ENCODE measurements around the gene TMEM255B.
"Not testable (repeated sequence)": the region's sequence is repeated elsewhere in the genome, so short reads cannot be mapped to it uniquely, and the experiment has no call there.

TMEM255B gene

GRCh38 chr13:113770441-113770840 lies 11.4 kb downstream of the TMEM255B start:
- no peak for DNase-seq

DNA sequence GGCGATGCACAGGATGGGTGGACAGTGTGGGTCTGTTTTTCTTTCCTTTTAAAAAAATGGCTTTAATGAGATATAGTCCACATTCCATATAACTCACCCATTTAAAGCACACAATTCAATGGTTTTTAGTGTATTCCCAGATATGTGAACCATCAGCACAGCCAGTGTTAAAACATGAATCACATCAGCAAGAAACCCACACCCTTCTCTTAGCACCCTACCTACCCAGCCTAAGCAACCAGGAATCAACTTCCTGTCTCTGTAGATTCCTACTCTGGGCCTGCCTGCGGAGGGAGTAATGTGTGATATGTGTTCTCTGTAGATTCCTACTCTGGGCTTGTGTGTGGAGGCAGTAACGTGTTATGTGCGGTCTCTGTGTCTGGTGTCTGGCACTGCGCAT lies 11.9 kb downstream of the TMEM255B start:
- no peak for DNase-seq

GRCh38 chr13:113771709-113772331 lies 12.8 kb downstream of the TMEM255B start:
- DNase-seq = no peak

DNA sequence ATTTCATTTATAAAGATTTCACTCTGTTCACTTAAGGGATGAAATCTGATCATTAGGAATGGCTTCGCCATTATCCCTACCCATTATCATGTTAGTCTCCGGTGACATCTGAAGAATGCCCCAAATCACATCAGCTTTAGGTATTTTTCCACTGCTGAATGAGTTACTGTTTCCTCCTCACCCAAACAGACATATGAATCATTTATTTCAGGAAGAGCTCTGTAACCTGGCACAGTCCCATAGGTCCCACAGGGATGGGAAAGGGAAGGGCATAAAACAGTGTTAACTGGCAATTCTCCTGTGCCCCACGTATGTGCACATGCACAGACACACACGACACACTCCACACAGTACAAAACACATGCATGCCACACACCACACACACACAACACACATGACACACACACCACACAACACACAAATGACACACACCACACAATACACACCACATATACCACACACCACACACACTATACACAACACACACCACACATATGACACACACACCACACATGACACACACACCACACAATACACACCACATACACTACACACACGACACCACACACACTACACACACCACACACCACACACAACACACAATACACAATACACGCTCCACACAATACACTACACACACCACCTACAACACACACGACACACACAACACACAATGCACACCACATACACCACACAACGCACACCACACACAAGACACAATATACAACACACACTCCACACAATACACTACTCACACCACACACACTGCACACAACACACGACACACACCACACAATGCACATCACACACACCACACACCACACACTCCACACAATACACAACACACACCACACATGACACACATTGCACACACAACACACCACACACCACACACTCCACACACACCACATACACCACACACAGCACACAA lies 15.4 kb downstream of the TMEM255B start:
- DNase-seq = no peak

- no peak for DNase-seq
Measured at GRCh38 chr13:113775451-113776145, 16.6 kb downstream of the TMEM255B start.

DNA sequence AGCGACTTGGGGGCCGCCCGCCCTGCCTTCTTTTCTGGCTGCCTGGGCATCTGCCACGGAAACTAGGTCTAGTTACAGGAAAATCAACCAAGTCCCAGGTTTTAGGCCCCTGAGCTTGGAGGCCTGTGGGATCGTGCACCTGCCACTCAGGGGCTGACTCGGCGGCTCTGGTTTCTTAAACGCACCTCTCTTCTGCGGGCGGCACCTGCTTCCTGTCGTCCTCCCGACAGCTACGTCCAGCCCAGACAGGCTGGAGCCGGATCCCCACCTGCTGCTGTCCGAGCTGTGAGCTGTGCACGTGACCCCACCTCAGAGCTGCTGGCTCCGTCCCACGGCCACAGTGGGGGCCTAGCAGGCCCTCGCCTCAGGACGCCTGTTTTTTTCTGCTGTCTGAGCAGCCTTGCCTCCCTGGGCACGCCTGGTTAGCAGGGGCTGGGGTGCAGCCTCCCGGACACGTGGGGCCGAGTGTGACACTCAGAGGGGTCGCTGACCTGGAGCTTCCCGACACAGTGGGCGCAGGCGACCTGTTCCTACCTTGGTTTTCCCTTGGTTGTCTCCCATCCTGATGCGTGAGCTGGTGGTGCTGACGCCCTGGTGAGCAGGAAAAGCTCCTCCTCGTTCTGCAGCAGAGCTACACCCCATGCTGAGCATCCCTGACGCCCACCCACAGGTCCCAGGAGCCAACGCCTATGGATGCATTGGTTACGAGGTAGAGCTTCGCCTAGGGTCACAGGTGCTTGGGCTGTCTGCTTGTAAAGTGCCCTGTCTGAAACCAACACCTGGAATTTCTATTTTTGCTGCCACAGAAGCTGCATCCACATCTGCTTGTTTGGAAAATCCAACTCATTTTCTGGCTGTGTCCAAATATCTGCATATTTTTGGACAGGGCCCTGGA lies 17.5 kb downstream of the TMEM255B start:
- DNase-seq = peak; percentile 75

- DNase-seq = no peak
Measured at GRCh38 chr13:113777311-113778260, 18.6 kb downstream of the TMEM255B start.

DNA sequence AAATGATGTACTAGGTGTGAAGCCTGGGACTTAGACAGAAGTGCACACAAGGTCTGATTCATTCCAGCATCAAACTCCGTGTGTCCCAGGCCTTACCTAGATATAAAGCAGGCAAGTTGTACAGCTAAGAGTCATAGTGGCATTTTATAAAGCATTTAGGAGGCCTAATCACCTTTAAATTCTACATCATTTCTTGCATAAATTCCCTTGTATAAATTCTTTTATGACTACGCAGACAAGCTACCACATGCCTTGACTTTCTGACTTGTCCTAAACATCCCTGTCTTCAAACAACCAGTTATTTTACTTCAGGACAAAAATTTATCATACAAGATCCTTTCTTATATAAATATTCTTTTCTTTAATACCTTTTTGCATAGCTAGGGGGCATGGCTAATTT lies 22.5 kb downstream of the TMEM255B start:
- no peak for DNase-seq

- DNase-seq = no peak
Measured at GRCh38 chr13:113782472-113782871, 23.4 kb downstream of the TMEM255B start.

GRCh38 chr13:113783200-113783881 lies 24.3 kb downstream of the TMEM255B start:
- no peak for DNase-seq

GRCh38 chr13:113783966-113784644 lies 25.1 kb downstream of the TMEM255B start:
- no peak for DNase-seq

GRCh38 chr13:113784645-113785024 lies 25.6 kb downstream of the TMEM255B start:
- no peak for DNase-seq

DNA sequence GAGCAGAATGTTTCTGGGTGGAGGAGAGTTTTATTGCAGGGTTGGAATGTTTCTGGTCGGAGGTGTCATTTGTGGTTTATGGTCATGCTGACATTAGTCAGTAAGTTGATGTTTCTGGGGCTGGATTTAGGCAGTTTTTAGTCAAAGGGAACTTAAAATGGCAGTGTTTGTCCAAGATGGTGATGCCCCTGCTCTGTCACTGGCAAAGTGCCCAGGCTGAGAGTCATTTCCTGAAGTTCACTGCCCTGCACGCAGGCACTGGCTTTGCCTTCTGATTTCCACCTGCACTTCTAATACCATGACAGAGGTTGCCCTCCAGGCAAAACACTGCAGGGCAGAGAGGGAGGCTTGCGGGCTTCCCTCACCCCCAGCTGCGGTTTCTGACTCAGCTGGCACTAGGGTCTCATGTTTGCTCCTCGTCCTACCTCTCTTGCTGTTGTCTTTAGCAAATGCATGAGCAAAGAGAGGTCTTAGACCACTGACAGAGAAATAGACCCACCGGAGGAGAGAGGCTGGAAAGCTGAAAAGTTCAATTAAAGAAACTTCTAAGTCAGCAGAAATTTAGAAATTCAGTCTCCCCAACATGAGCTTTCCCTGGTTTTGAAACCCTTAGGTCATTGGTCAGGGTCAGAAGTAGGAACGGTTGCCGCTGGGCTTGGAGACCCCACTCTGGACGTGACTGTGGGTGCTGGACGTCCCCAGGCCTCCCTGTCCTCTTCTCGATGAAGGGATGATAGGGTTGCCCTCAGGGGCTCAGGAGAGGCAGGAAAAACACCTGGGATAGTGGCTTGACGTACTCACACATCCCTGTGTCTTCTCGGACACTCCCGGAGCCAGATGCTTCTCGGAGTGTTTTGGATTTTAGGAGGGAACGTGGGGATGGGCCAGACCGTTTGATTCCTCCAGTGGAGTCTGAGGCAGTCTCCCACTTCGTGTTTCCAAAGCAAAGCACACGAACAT lies 26.3 kb downstream of the TMEM255B start:
- no peak for DNase-seq

DNA sequence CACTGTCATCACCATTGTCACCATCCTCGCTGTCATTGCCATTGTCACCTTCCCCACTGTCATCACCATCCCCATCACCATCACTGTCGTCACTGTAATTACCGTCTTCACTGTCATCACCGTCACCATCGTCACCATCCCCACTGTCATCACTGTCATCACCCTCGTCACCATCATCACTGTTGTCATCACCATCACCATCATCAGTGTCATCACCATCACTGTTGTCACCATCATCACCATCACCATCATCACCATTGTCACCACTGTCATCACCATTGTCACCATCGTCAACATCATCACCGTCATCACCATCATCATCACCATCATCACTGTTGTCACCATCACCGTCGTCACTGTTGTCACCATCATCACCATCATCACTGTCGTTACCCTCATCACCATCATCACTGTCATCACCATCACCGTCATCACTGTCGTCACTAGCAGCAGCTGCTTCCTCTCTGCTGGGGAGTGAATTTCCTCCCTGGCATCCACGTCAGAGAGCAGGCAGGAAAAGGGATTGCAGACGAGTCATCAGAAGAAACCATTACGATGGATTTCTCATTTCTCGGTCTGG lies 27.3 kb downstream of the TMEM255B start:
- DNase-seq = no peak

GRCh38 chr13:113787694-113788093 lies 28.7 kb downstream of the TMEM255B start:
- no peak for DNase-seq

DNA sequence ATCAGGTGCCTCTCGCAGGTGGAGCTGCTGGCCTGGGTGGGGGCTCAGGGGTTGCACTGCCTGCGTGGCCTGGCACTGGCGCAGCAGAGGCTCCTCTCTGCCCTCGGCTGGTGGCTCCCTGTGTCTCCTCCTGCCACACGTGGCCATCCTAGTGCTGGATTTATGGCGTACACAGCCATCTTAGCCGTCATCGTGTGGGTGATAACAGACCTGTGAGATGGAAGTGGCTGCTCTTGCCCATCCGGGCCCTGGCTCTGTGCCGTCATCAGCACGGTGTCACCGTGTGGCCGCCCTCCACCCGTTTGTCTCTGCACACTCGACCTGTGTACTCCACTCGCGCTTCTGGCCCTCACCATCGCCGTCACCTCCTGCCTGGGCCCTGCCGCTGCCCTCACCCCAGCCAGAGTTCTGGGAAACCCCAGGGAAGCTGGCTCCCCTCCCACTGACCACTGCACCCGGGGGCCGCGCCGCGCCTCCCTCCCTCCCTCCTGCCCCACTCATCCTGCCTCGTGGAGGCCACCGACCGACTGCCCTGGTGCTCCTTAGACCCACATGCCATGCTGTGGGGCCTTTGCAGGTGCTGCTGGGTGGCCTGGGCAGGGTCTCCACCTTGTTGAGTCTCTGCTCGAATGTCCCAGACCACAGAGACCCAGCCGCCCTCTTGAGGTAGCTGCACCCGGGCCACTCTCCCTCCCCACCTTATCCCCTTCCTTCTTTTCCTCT lies 29.5 kb downstream of the TMEM255B start:
- no peak for DNase-seq

- DNase-seq = no peak
Measured at GRCh38 chr13:113789167-113789566, 30.1 kb downstream of the TMEM255B start.

DNA sequence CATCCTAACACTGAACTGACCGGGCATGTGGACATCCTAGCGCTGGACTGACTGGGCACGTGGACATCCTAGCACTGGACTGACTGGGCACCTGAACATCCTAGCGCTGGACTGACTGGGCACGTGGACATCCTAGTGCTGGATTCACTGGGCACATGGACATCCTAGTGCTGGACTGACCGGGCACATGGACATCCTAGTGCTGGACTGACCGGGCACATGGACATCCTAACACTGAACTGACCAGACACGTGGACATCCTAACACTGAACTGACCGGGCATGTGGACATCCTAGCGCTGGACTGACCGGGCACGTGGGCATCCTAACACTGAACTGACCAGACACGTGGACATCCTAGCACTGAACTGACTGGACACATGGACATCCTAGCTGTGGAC lies 30.9 kb downstream of the TMEM255B start:
- not testable (repeated sequence) for DNase-seq

Data from NCI-H510A (cell line).